ENCODE measurements around the gene TMC4. TPM values are rescaled to one million over a fixed set of nuclear protein-coding genes. Genes with fewer than 3 reads are reported as not detected.
A peak's percentile ranks its signal among the peaks of the same experiment; 100 is the strongest.
"Not testable (repeated sequence)": the region's sequence is repeated elsewhere in the genome, so short reads cannot be mapped to it uniquely, and the experiment has no call there.

TMC4 gene
- total RNA-seq, 4 donors from 2014 or later = 91.5 to 386 (median 180) TPM

DNA sequence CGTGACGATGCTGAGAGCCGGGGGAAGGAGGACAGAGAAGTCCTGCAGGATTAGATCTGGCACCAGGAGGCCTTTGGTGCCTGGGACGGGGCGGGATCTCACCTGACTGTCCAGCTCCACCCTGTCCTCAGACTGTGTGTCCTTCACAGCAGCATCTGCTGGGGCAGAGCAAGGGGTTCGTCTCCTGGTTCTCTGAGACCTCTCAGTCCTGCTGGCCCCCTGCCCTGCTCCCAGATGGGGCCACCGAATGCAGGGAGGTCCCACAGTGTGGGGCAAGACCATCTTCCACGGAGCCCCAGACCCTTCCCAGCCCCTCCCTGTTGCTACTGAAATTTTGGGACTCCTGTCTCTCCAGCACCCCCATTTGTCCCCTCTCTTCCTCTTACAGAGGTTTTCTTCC, 45.3 kb upstream of the TMC4 start:
- Histone ChIP-seq H3K27ac (no peak overlapping the region), H3K4me1 (no peaks in the 10 kb centered on the region), H3K9me3 (no peaks in the 10 kb centered on the region), H3K36me3 (no peaks in the 10 kb centered on the region), H3K27me3 (peaks cover 13% of the 10 kb centered on the region), H3K4me3 (no peak overlapping the region)
- TF ChIP-seq, protein P1, sequence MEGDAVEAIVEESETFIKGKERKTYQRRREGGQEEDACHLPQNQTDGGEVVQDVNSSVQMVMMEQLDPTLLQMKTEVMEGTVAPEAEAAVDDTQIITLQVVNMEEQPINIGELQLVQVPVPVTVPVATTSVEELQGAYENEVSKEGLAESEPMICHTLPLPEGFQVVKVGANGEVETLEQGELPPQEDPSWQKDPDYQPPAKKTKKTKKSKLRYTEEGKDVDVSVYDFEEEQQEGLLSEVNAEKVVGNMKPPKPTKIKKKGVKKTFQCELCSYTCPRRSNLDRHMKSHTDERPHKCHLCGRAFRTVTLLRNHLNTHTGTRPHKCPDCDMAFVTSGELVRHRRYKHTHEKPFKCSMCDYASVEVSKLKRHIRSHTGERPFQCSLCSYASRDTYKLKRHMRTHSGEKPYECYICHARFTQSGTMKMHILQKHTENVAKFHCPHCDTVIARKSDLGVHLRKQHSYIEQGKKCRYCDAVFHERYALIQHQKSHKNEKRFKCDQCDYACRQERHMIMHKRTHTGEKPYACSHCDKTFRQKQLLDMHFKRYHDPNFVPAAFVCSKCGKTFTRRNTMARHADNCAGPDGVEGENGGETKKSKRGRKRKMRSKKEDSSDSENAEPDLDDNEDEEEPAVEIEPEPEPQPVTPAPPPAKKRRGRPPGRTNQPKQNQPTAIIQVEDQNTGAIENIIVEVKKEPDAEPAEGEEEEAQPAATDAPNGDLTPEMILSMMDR (IDR thresholded peaks at IDR 0.05) = no peak
- TF ChIP-seq POLR2AphosphoS5 (IDR thresholded peaks at IDR 0.05) = no peak
- TF ChIP-seq POLR2A (IDR thresholded peaks at IDR 0.05) = no peak
- no peak for TF ChIP-seq EP300 (IDR thresholded peaks at IDR 0.05; ENCODE audit: low read depth)
- 80 to 87% methylated on average over 1 to 8 of the region's 8 CpGs for WGBS, 2 donors (ENCODE audit: low coverage in 1 of 2)
- intact Hi-C loops (cut with DNase I; ENCODE audit: low total_unique reads) = no loop called here
- DNase-seq = no peak
- in situ Hi-C loops (cut with MboI; ENCODE audit: low pct_ligation_motif_present in 1 of 4, low pct_unique_long_range_greater_than_20kb in 1 of 4, low sequenced_read_pairs in 3 of 4) = no loop called here

DNA sequence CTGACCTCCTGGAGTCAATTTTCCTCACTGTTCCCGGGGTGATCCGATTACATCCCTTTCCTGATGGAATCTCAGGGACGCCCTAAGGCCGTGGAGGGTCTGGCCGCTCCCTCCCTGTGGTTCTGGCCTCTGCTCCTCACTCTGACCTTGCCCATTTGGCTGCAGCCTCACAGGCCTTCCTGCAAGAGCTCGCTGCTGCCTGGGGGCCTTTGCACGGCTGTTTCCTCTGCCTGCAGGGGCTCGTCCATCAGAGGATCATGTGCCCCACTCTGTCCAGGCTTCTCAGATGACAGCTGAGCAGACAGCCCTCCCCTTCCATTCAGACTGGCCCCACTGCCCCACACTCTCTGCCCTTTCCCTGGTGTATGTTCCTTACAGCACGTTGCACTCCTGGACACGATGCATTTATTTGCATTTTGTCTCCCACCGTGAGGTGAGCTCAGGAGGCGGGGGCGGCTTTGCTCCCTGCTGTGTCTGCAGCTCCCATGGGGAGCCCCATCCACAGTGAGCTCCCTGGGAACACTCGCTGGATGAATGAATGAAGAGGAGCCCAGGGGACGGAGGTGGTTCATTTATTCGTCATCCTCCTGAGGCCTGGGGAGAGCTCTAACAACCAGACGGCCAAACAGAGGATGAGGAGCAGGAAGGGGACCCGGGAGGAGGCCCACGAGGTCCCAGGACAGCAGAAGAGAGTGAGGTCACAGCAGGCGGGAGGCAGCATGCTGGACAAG, 44.7 kb upstream of the TMC4 start:
- H3K27me3 ChIP-seq; intact Hi-C loops (cut with DNase I; ENCODE audit: low total_unique reads); DNase-seq; in situ Hi-C loops (cut with MboI; ENCODE audit: low pct_ligation_motif_present in 1 of 4, low pct_unique_long_range_greater_than_20kb in 1 of 4, low sequenced_read_pairs in 3 of 4); H3K9me3 ChIP-seq; H3K27ac ChIP-seq; H3K36me3 ChIP-seq; H3K4me1 ChIP-seq; H3K4me3 ChIP-seq: not testable (repeated sequence)
- 83 to 90% methylated on average over 3 to 18 of the region's 20 CpGs for WGBS, 2 donors (ENCODE audit: low coverage in 1 of 2)

DNA sequence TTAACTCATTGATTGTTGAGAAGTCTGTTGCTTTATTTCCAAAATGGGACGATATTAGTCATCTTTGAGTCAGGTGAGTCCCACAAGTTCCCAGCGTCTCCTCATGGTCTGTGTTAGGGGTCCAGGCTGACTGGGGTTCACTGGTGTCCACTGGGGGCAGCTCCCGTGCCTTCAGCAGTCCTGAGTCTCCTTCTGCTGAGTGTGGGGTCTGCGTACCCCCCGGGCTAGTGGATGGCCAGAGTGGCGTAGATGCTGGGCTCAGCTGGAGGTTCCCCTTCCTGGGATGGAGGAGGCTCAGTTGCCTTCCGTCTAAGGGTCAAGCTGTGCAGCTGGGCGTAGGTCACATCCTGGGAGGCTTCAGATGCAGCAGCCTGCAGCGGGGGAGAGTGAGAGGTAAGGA, 43.9 kb upstream of the TMC4 start:
- Histone ChIP-seq H3K4me1 (no peaks in the 10 kb centered on the region), H3K36me3 (no peaks in the 10 kb centered on the region), H3K27me3 (peaks cover under 1% of the 10 kb centered on the region), H3K4me3 (no peak overlapping the region), H3K9me3 (no peaks in the 10 kb centered on the region), H3K27ac (no peak overlapping the region)
- TF ChIP-seq, protein P1 (IDR thresholded peaks at IDR 0.05) = no peak
- TF ChIP-seq EP300 (IDR thresholded peaks at IDR 0.05; ENCODE audit: low read depth) (no peak), POLR2AphosphoS5 (IDR thresholded peaks at IDR 0.05) (no peak), POLR2A (IDR thresholded peaks at IDR 0.05) (no peak)
- intact Hi-C loops (cut with DNase I; ENCODE audit: low total_unique reads) (no loop called here), in situ Hi-C loops (cut with MboI; ENCODE audit: low pct_ligation_motif_present in 1 of 4, low pct_unique_long_range_greater_than_20kb in 1 of 4, low sequenced_read_pairs in 3 of 4) (no loop called here)
- DNase-seq = no peak
- 91 to 100% methylated on average over 2 to 8 of the region's 9 CpGs for WGBS, 2 donors (ENCODE audit: low coverage in 1 of 2)

DNA sequence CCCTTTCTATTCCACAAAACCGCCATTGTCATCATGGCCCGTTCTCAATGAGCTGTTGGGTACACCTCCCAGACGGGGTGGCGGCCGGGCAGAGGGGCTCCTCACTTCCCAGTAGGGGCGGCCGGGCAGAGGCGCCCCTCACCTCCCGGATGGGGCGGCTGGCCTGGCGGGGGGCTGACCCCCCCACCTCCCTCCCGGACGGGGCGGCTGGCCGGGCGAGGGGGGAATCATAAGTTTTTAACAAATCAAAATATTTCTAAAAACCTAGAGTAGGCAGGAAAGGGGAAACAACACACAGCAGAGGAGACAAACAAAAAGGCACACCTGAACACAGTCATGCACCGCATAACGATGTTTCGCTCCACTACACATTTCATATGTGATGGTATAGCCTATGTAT, 41.8 kb upstream of the TMC4 start:
- intact Hi-C loops (cut with DNase I; ENCODE audit: low total_unique reads); H3K27me3 ChIP-seq; H3K9me3 ChIP-seq; in situ Hi-C loops (cut with MboI; ENCODE audit: low pct_ligation_motif_present in 1 of 4, low pct_unique_long_range_greater_than_20kb in 1 of 4, low sequenced_read_pairs in 3 of 4); H3K4me3 ChIP-seq; H3K36me3 ChIP-seq; DNase-seq; H3K27ac ChIP-seq: not testable (repeated sequence)
- H3K4me1 ChIP-seq = peaks cover 10 to 19% (median 17%) of the 10 kb centered on the region in 4 donors
- WGBS, 2 donors (ENCODE audit: low coverage in 1 of 2) = 99 to 100% methylated on average over 3 to 19 of the region's 19 CpGs

DNA sequence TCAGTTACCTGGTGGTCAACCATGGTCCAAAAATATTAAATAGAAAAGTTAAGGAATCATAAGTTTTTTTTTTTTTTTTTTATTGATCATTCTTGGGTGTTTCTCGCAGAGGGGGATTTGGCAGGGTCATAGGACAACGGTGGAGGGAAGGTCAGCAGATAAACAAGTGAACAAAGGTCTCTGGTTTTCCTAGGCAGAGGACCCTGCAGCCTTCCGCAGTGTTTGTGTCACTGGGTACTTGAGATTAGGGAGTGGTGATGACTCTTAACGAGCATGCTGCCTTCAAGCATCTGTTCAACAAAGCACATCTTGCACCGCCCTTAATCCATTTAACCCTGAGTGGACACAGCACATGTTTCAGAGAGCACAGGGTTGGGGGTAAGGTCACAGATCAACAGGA, 41.3 kb upstream of the TMC4 start:
- DNase-seq; intact Hi-C loops (cut with DNase I; ENCODE audit: low total_unique reads); H3K27me3 ChIP-seq; H3K36me3 ChIP-seq; H3K27ac ChIP-seq; H3K9me3 ChIP-seq; in situ Hi-C loops (cut with MboI; ENCODE audit: low pct_ligation_motif_present in 1 of 4, low pct_unique_long_range_greater_than_20kb in 1 of 4, low sequenced_read_pairs in 3 of 4); H3K4me3 ChIP-seq: not testable (repeated sequence)
- H3K4me1 ChIP-seq = peaks cover 15 to 24% (median 22%) of the 10 kb centered on the region in 4 donors
- WGBS, 2 donors (ENCODE audit: low coverage in 1 of 2) = 83 to 86% methylated on average over 1 to 4 of the region's 5 CpGs

DNA sequence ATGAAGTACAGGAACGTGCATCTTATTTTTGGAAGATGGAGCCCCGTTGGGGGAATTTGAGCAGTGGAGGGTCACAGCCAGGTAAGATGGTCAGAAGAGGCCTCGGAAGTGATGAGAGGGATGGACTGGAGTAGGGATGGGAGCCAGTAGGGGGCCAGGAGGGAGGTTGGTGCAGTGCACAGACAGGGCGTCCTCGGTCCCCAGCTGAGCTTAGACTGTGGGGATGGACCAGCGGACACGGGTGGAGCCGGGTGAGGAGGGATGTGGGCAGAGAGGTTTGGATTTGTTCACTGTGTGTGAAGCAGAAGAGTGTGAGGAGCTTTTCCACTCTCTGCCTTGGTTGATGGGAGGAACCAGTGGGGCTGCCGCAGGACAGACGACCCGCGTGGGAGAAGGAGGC, 38.3 kb upstream of the TMC4 start:
- TF ChIP-seq, protein P1 (IDR thresholded peaks at IDR 0.05) = peak in 1 of 5 experiments; percentile 29
- TF ChIP-seq POLR2A (IDR thresholded peaks at IDR 0.05) = no peak
- H3K36me3 ChIP-seq = peaks cover 0 to 16% (median 8%) of the 10 kb centered on the region in 4 donors
- H3K4me3 ChIP-seq = no peak overlapping the region
- H3K27ac ChIP-seq = peak overlapping the region; percentile 84 to 90 (median 84)
- H3K27me3 ChIP-seq = no peaks in the 10 kb centered on the region
- DNase-seq = no peak
- intact Hi-C loops (cut with DNase I; ENCODE audit: low total_unique reads) (no loop called here), in situ Hi-C loops (cut with MboI; ENCODE audit: low pct_ligation_motif_present in 1 of 4, low pct_unique_long_range_greater_than_20kb in 1 of 4, low sequenced_read_pairs in 3 of 4) (no loop called here)
- H3K4me1 ChIP-seq = peaks cover 31 to 52% (median 39%) of the 10 kb centered on the region in 4 donors
- H3K9me3 ChIP-seq = no peaks in the 10 kb centered on the region
- WGBS, 2 donors (ENCODE audit: low coverage in 1 of 2) = 25 to 77% methylated on average over 2 to 12 of the region's 12 CpGs
